ENCODE results near the gene SUN2. TPM values are rescaled to one million over a fixed set of nuclear protein-coding genes. Genes with fewer than 3 reads are reported as not detected.
A peak's percentile ranks its signal among the peaks of the same experiment; 100 is the strongest.

The SUN2 gene
- total RNA-seq, 3 donors from 2014 or later (not counting 1 experiment from before 2014, with no cell fraction given): 882 to 1,056 (median 886) TPM

- Histone ChIP-seq H3K9me3 (ENCODE audit: control insufficient read depth, insufficient read depth, low read length) (no peaks in the 10 kb centered on the region), H3K4me1 (ENCODE audit: control insufficient read depth, insufficient read depth, low read length) (no peaks in the 10 kb centered on the region), H3K27me3 (ENCODE audit: control insufficient read depth, insufficient read depth, low read length) (no peaks in the 10 kb centered on the region), H3K27ac (ENCODE audit: low read length) (no peak overlapping the region), H3K36me3 (ENCODE audit: control insufficient read depth, insufficient read depth, low read length) (peaks cover 2% of the 10 kb centered on the region), H3K4me3 (ENCODE audit: low read length) (no peak overlapping the region)
- ATAC-seq: no peak
- H3K4me1 Mint-ChIP-seq: peaks cover 0 to 16% of the 10 kb centered on the region in 2 donors
- intact Hi-C loops (cut with micrococcal nuclease): no loop called here
- 69% methylated on average over 13 of the region's 14 CpGs for WGBS (ENCODE audit: insufficient coverage)
- no peaks in the 10 kb centered on the region for H3K9me3 Mint-ChIP-seq
- H3K27me3 Mint-ChIP-seq (ENCODE audit: low read depth in 2 of 2): no peaks in the 10 kb centered on the region
- no peak overlapping the region for H3K4me3 Mint-ChIP-seq
- no peak overlapping the region for H3K27ac Mint-ChIP-seq
- no peak for TF ChIP-seq CTCF (IDR thresholded peaks at IDR 0.05)
- DNase-seq: no peak
- no peaks in the 10 kb centered on the region for H3K36me3 Mint-ChIP-seq
Observed at GRCh38 chr22:38783095-38783615, 27.4 kb upstream of the SUN2 start.

GRCh38 chr22:38782402-38783094 is 26.8 kb upstream of the SUN2 start:
- no peaks in the 10 kb centered on the region for H3K27me3 ChIP-seq (ENCODE audit: control insufficient read depth, insufficient read depth, low read length)
- WGBS (ENCODE audit: insufficient coverage): 74% methylated on average over 12 of the region's 13 CpGs
- peaks cover 2% of the 10 kb centered on the region for H3K36me3 ChIP-seq (ENCODE audit: control insufficient read depth, insufficient read depth, low read length)
- no peak overlapping the region for H3K27ac ChIP-seq (ENCODE audit: low read length)
- intact Hi-C loops (cut with micrococcal nuclease): no loop called here
- TF ChIP-seq CTCF (IDR thresholded peaks at IDR 0.05): no peak
- no peaks in the 10 kb centered on the region for H3K9me3 ChIP-seq (ENCODE audit: control insufficient read depth, insufficient read depth, low read length)
- no peak overlapping the region for H3K4me3 ChIP-seq (ENCODE audit: low read length)
- Mint-ChIP-seq H3K9me3 (no peaks in the 10 kb centered on the region), H3K27ac (peak overlapping the region in 1 of 2 donors; percentile 33), H3K4me3 (no peak overlapping the region), H3K36me3 (no peaks in the 10 kb centered on the region), H3K4me1 (peaks cover 0 to 16% of the 10 kb centered on the region in 2 donors), H3K27me3 (ENCODE audit: low read depth in 2 of 2) (no peaks in the 10 kb centered on the region)
- ATAC-seq (no peak), DNase-seq (no peak)
- H3K4me1 ChIP-seq (ENCODE audit: control insufficient read depth, insufficient read depth, low read length): no peaks in the 10 kb centered on the region

GRCh38 chr22:38781033-38781432 is 25.2 kb upstream of the SUN2 start:
- H3K4me3 Mint-ChIP-seq: no peak overlapping the region
- no peaks in the 10 kb centered on the region for H3K4me1 ChIP-seq (ENCODE audit: control insufficient read depth, insufficient read depth, low read length)
- no peak overlapping the region for H3K27ac Mint-ChIP-seq
- H3K36me3 Mint-ChIP-seq: no peaks in the 10 kb centered on the region
- DNase-seq (no peak), ATAC-seq (no peak)
- H3K9me3 ChIP-seq (ENCODE audit: control insufficient read depth, insufficient read depth, low read length): no peaks in the 10 kb centered on the region
- WGBS (ENCODE audit: insufficient coverage): 96% methylated on average over 13 of the region's 13 CpGs
- no peak overlapping the region for H3K27ac ChIP-seq (ENCODE audit: low read length)
- H3K36me3 ChIP-seq (ENCODE audit: control insufficient read depth, insufficient read depth, low read length): peaks cover 2% of the 10 kb centered on the region
- no peak overlapping the region for H3K4me3 ChIP-seq (ENCODE audit: low read length)
- H3K4me1 Mint-ChIP-seq: peaks cover 0 to 24% of the 10 kb centered on the region in 2 donors
- intact Hi-C loops (cut with micrococcal nuclease): no loop called here
- H3K27me3 Mint-ChIP-seq (ENCODE audit: low read depth in 2 of 2): no peaks in the 10 kb centered on the region
- no peak for TF ChIP-seq CTCF (IDR thresholded peaks at IDR 0.05)
- H3K9me3 Mint-ChIP-seq: no peaks in the 10 kb centered on the region
- H3K27me3 ChIP-seq (ENCODE audit: control insufficient read depth, insufficient read depth, low read length): no peaks in the 10 kb centered on the region

Measured in natural killer cell (primary cell).